Esophagus muscularis mucosa (tissue), 4 donors: ENCODE results near the gene P2RY11. TPM values are rescaled to one million over a fixed set of nuclear protein-coding genes. Genes with fewer than 3 reads are reported as not detected.

ENCODE experiments used
- DNase-seq: peaks from one replicate; pipeline ENCODE4 v3.0.0-alpha.2; 2017; ENCODE audit errors: extremely low spot score
- H3K27ac ChIP-seq, 4 donors: fragments of 200-600 bp; sonication (generic); replicated peaks in 1 of 4; 1 replicate in 3 of 4; 2 replicates in 1 of 4; pipeline ENCODE4 v1.5.1; 2016 to 2019; ENCODE audit warnings: mild to moderate bottlenecking in 1 of 4
- H3K27me3 ChIP-seq, 4 donors: fragments of 200-600 bp; sonication (generic); one replicate each; pipeline versions ENCODE4 v1.5.1 to v1.6.0; 2016 to 2019
- H3K36me3 ChIP-seq, 4 donors: fragments of 200-600 bp; sonication (generic); one replicate each; pipeline ENCODE4 v1.5.1; 2016 to 2019
- H3K4me1 ChIP-seq, 4 donors: fragments of 200-600 bp; sonication (generic); one replicate each; pipeline ENCODE4 v1.5.1; 2016 to 2019
- H3K4me3 ChIP-seq, 4 donors: fragments of 200-600 bp; sonication (generic); 1 replicate in 2 of 4; 2 replicates in 2 of 4; pipeline ENCODE4 v1.5.1; 2016 to 2019; ENCODE audit warnings: mild to moderate bottlenecking in 4 of 4, moderate library complexity in 1 of 4
- H3K9me3 ChIP-seq, 4 donors: fragments of 200-600 bp; sonication (generic); 1 replicate in 3 of 4; 2 replicates in 1 of 4; pipeline ENCODE4 v1.5.1; 2016 to 2019
- CTCF ChIP-seq, 3 experiments: fragments of 200-600 bp in 2 of 3; fragments of 450-650 bp in 1 of 3; sonication (generic) in 2 of 3; IDR thresholded peaks; one replicate each; pipeline ENCODE4 v1.5.1; 2017 to 2019; ENCODE audit warnings: antibody characterized with exemption in 3 of 3, mild to moderate bottlenecking in 2 of 3, moderate library complexity in 1 of 3
- EP300 ChIP-seq: sonication (generic); formaldehyde crosslinking; IDR thresholded peaks from one replicate; pipeline ENCODE4 v1.6.1; 2017; ENCODE audit warnings: antibody characterized with exemption
- POLR2A ChIP-seq: fragments of 450-650 bp; IDR thresholded peaks from one replicate; pipeline ENCODE4 v1.6.1; 2017; ENCODE audit warnings: antibody characterized with exemption, moderate library complexity, mild to moderate bottlenecking, low read depth
- POLR2AphosphoS5 ChIP-seq, 2 donors: sonication (generic); formaldehyde crosslinking; IDR thresholded peaks; one replicate each; pipeline ENCODE4 v1.6.1; 2017; ENCODE audit warnings: antibody characterized with exemption in 2 of 2
- WGBS: methylation state at CpG from one replicate; pipeline ENCODE4 v1.1.5; 2018; 5-methylcytosine and 5-hydroxymethylcytosine counted together
- intact Hi-C: fragments of 100-400 bp; cut with DNase I; formaldehyde crosslinking; loops from one replicate; pipeline ENCODE4 v1.15.1; 2023
- total RNA-seq, 4 donors: library from RNA; depleted of rRNA; stranded (reverse); fragments of >200 nt; gene quantifications; one replicate each; pipeline versions ENCODE4 v1.1.0 to v1.2.1, GENCODE V29; 2016

P2RY11 gene
- total RNA-seq, 4 donors from 2014 or later: 4.9 to 11.3 (median 8.5) TPM

- intact Hi-C loops: no loop called here
- H3K9me3 ChIP-seq: no peaks in the 10 kb centered on the region
- H3K27ac ChIP-seq: peak overlapping the region; percentile 66 to 83 (median 75)
- TF ChIP-seq POLR2A (no peak), EP300 (no peak), CTCF (IDR thresholded peaks at IDR 0.05) (no peak), POLR2AphosphoS5 (IDR thresholded peaks at IDR 0.05) (no peak)
- 32% methylated on average over 15 of the region's 26 CpGs for WGBS
- H3K4me3 ChIP-seq: peak overlapping the region; percentile 53 to 57 (median 56)
- H3K27me3 ChIP-seq: no peaks in the 10 kb centered on the region
- H3K36me3 ChIP-seq: peaks cover 0 to 20% (median 15%) of the 10 kb centered on the region in 4 donors
- no peak for DNase-seq
- peaks cover 9 to 18% (median 17%) of the 10 kb centered on the region in 4 donors for H3K4me1 ChIP-seq
Measured at GRCh38 chr19:10096615-10096963, 14.9 kb upstream of the P2RY11 start.

DNA sequence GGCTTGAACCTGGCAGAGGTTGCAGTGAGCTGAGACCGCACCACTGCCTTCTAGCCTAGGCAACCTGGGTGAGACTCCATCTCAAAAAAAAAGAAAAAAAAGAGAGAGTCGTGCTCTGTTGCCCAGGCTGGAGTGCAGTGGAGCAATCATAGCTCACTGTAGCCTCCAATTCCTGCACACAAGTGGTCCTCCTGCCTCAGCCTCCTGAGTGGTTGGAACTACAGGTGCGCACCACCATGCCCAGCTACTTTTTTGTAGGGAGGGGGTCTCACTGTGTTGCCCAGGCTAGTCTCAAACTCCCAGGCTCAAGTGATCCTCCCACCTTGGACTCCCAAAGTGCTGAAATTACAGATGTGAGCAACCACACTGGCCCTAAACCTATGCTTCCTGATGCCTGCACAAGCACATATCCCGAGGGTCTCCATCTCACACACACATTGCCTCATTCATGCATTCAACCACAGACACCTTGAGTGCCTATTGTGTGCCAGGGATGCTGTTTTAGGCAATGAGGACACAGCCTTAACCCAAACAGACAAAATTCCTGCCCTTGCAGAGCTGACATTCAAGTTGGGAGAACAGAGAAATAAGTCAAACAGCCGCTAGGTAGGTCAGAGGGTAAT is 11.2 kb upstream of the P2RY11 start:
- intact Hi-C loops: loop anchor here (10.0 kb wide), 1 partner anchor 155 kb away; the partner anchor contains the start of gene MRPL4
- Histone ChIP-seq H3K27ac (no peak overlapping the region), H3K4me3 (no peak overlapping the region), H3K9me3 (no peaks in the 10 kb centered on the region), H3K4me1 (peaks cover 9 to 17% (median 16%) of the 10 kb centered on the region in 4 donors), H3K27me3 (no peaks in the 10 kb centered on the region), H3K36me3 (no peaks in the 10 kb centered on the region)
- DNase-seq: no peak
- 91% methylated on average over 5 of the region's 5 CpGs for WGBS
- no peak for TF ChIP-seq EP300
- no peak for TF ChIP-seq CTCF (IDR thresholded peaks at IDR 0.05)
- TF ChIP-seq POLR2A: no peak
- no peak for TF ChIP-seq POLR2AphosphoS5 (IDR thresholded peaks at IDR 0.05)

DNA sequence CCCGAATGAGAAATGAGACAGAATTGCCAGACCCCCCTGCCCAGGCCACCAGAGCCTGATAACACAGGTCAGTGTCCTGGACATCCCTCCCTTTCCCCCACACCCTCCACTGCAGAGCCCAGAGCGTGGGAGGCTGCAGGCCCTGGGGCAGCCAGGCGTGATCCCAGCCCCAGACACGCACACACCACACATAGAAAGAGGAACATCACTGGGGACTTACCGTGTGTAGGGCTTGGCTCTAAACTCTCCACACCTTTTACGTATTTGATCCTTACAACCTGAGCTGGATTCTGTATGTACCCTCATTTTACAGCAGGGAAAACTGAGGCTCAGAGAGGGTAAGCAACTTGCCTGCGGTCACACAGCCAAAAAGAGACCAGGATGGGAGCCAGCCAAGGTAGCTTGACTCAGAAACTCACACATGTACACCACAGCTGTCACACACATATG is 8.7 kb upstream of the P2RY11 start:
- Histone ChIP-seq H3K4me3 (no peak overlapping the region), H3K4me1 (peaks cover 13 to 21% (median 20%) of the 10 kb centered on the region in 4 donors), H3K9me3 (no peaks in the 10 kb centered on the region), H3K36me3 (peaks cover 4 to 9% (median 5%) of the 10 kb centered on the region in 4 donors), H3K27me3 (no peaks in the 10 kb centered on the region), H3K27ac (no peak overlapping the region)
- no peak for DNase-seq
- 52% methylated on average over 6 of the region's 7 CpGs for WGBS
- intact Hi-C loops: loop anchor here (10.0 kb wide), 1 partner anchor 152 kb away; the partner anchor contains the start of gene MRPL4
- TF ChIP-seq POLR2A (no peak), CTCF (IDR thresholded peaks at IDR 0.05) (no peak), POLR2AphosphoS5 (IDR thresholded peaks at IDR 0.05) (no peak), EP300 (no peak)

- no peaks in the 10 kb centered on the region for H3K9me3 ChIP-seq
- peaks cover 17 to 22% (median 18%) of the 10 kb centered on the region in 4 donors for H3K36me3 ChIP-seq
- no peak overlapping the region for H3K4me3 ChIP-seq
- no peak overlapping the region for H3K27ac ChIP-seq
- intact Hi-C loops: loop anchor here (10.0 kb wide), 1 partner anchor 151 kb away; the partner anchor contains the start of gene MRPL4
- H3K4me1 ChIP-seq: peaks cover 13 to 25% (median 21%) of the 10 kb centered on the region in 4 donors
- DNase-seq: no peak
- TF ChIP-seq EP300 (no peak), POLR2AphosphoS5 (IDR thresholded peaks at IDR 0.05) (no peak), CTCF (IDR thresholded peaks at IDR 0.05) (no peak), POLR2A (no peak)
- no peaks in the 10 kb centered on the region for H3K27me3 ChIP-seq
Measured at GRCh38 chr19:10104130-10104513, 7.4 kb upstream of the P2RY11 start.
